GM18517 (cell line): ENCODE results near the gene EP300.
"Not testable (repeated sequence)": the region's sequence is repeated elsewhere in the genome, so short reads cannot be mapped to it uniquely, and the experiment has no call there.

ENCODE experiments used
- ATAC-seq: cut with Tn5 transposase; IDR thresholded peaks from one replicate; pipeline ENCODE4 v1.9.1; 2021; ENCODE audit warnings: mild to moderate bottlenecking, moderate library complexity; ENCODE audit not compliant: unreplicated experiment

The EP300 gene

GRCh38 chr22:41092023-41092817 lies at the start of gene EP300:
TSS of gene EP300 (plus strand) at chr22:41092592. CDS start at chr22:41093005, 413 bp downstream.
- ATAC-seq = peak; percentile 41

DNA sequence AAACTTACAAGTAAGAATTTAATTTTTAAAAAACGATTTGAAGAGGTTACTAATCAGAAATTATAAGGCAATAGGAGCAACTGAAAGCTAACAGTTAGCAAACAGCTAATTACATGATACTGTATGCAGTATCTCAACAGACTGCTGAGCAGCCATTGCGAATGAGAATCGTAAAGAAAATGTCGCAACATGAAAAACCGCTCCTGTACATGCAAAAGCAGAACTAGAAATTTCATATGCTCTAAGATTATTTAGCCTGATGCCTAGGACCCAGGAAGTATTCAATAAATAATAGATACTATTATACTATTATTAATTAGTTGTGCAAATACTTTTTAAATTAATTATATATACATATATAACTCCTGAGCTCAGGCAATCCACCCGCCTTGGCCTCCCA lies 48.7 kb upstream of the EP300 start:
- no peak for ATAC-seq

- ATAC-seq = not testable (repeated sequence)
These were observed 46.8 kb upstream of the EP300 start for GRCh38 chr22:41045575-41045974.

- ATAC-seq = no peak
These were observed 44.6 kb upstream of the EP300 start for GRCh38 chr22:41047801-41048211.

DNA sequence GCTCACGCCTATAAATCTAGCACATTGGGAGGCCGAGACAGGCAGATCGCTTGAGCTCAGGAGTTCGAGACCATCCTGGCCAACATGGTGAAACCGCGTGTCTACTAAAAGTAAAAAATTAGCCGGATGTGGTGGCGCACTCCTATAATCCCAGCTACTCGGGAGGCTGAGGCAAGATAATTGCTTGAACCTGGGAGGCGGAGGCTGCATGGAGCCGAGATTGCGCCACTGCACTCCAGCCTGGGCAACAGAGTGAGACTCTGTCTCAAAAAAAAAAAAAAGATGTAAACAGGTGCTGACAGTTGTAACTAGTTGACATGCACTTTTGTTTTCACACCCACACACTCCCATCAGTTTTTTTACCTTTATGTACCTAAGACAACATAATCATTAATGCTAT lies 44.0 kb upstream of the EP300 start:
- ATAC-seq = not testable (repeated sequence)

DNA sequence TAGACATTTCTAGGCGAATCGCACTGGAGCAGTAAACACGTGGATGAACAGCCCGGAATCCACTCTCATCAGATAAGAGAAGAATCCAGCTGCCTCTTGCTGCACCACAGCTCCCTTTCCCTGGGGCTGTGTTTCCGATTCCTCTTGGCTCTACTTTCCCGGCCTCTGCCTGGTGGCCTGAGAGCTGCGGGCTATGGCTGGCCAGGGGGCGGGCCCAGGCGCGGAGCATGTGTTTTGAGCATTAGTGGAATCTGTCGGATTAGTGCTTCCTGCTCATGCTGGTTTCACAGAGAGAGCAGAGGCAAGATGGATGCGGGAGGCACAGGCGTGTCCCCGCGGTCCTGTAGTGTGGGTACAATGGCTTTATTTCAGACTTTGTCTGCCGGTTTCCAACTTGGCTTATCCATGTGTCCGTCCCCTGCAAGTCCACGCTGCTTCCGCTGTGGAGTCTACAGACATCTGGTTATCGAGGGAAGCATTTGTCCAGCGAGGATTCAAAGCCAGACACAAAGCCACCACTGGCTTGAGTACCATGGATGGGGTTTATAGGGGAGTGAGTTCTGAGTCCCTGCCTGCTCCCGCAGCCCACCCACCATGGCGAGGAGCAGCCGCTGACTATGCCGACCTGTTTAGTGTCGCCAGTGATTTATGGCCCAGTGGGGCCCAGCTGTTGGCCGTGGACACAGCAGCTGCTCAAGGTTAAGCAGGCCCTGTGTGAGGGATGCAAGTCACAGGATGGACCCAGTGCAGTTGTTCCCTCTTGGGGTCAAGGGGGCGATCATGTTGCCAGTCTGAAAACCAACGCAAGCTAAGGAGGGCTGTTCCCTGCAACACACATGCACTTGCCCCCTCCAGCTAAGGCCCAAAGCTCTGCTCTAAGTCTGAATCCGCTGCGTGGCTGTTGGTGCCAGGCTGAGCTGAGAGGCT lies 43.3 kb upstream of the EP300 start:
- ATAC-seq = no peak

DNA sequence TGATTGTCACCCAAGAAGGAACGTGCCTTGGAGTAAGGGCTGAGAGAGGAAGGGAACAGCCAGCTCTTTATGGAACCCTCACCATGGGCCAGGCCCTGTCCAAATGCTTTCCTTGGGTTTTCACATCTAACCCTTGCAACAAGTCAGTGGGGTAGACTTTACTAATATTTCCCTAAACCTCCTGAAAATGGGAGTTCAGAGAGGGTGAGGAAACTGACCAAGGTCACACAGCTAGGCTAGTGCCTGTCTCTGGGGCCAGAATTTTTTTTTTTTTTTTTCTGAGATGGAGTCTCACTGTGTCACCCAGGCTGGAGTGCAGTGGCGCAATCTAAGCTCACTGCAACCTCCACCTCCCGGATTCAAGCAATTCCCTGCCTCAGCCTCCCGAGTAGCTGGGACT lies 42.6 kb upstream of the EP300 start:
- ATAC-seq = not testable (repeated sequence)

DNA sequence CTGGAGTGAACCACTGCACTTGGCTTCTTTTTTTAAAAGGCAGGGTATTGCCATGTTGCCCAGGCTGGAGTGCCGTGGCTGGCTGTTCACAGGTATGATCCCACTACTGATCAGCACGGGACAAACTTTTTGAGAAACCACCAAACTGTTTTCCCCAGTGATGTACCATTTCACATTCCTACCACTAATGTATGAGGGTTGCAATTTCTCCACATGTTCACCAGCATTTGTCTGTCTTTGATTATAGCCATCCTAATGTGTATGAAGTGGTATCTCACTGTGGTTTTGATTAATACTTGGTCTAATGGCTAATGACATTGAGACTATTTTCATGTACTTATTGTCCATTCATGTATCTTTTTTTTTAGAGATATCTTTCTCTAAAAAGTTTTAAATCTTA lies 41.5 kb upstream of the EP300 start:
- no peak for ATAC-seq

DNA sequence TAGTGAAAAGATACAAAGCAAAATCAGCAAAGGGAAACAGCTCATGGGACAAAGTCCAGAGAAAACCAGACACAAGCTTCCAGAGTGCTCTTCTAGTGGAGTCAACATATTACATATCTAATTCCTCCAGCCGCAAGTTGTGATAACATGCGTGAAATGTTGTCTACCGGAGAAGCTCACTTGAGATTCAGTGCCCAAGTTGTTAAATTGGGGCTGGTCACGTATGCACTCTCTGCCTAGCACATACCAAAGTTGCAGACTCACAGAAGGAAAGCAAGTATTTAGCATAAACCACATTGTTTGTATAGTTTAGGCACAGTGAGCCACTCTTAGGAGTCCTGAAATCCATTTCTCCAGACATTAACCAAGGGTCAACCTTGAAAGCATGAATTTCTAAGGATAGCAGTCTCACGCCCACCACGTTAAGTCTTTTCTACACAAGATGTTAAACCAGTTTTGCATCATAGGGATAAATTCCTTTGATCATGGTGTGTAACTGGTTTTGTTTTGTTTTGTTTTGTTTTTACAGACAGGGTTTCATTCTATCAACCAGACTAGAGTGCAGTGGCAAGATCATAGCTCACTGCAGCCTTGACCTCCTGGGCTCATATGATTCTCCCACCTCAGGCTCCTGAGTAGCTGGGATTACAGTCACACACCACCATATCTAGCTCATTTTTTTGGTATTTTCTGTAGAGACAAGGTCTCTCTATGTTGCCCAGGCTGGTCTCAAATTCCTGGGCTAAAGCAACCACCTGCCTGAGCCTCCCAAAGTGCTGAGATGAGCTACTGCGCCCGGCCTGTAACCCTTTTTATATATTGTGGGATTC lies 39.5 kb upstream of the EP300 start:
- ATAC-seq = no peak

- ATAC-seq = no peak
These were observed 35.3 kb upstream of the EP300 start for GRCh38 chr22:41057076-41057475.

DNA sequence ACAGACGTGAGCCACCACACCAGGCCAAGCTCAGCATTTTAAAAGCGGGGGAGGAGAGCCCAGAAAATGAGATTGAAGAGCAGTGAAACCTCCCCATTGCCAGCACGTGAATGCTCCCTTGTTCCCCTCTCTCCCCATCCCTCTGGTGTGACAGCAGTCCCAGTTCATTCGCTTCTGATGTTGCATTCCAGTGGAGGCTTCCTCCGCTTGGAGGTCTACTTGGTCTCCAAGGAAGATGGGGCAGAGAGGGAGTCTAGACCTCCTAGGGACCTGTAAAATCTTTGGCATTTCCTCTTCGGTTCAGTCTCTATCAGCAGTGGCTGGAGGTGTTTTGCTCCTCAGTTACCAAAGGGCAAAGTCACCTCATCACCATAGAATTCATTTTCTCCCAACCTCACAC lies 30.2 kb upstream of the EP300 start:
- ATAC-seq = no peak

DNA sequence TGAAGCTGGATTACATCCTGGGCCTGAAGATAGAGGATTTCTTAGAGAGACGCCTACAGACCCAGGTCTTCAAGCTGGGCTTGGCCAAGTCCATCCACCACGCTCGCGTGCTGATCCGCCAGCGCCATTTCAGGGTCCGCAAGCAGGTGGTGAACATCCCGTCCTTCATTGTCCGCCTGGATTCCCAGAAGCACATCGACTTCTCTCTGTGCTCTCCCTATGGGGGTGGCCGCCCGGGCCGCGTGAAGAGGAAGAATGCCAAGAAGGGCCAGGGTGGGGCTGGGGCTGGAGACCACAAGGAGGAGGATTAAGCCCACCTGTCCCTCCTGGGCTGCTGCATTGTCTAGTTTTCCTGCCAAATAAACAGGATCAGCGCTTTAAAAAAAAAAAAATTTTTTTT lies 28.1 kb upstream of the EP300 start:
- not testable (repeated sequence) for ATAC-seq

- ATAC-seq = not testable (repeated sequence)
These were observed 26.1 kb upstream of the EP300 start for GRCh38 chr22:41066341-41066740.

GRCh38 chr22:41067968-41068367 lies 24.4 kb upstream of the EP300 start:
- ATAC-seq = not testable (repeated sequence)

DNA sequence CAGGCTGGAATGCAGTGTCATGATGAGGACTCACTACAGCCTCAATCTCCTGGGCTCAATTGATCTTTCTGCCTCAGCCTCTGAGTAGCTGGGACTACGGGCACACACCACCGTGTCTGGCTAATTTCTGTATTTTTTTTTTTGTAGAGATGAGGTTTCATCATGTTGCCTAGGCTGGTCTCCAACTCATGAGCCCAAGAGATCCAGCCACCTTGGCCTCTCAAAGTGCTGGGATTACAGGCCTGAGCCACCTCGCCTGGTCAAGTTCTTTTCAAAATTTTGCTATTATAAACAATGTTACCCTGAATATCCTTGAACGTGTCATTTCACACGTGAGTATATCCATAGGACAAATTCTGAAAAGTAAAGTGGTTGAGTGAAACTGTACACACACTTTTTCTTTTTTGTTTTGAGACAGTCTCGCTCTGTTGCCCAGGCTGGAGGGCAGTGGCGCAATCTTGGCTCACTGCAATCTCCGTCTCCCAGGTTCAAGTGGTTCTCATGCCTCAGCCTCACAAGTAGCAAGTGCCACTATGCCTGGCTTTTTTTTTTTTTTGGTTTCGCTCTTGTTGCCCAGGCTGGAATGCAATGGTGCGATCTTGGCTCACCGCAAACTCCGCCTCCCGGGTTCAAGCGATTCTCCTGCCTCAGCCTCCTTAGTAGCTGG lies 21.6 kb upstream of the EP300 start:
- ATAC-seq = no peak

DNA sequence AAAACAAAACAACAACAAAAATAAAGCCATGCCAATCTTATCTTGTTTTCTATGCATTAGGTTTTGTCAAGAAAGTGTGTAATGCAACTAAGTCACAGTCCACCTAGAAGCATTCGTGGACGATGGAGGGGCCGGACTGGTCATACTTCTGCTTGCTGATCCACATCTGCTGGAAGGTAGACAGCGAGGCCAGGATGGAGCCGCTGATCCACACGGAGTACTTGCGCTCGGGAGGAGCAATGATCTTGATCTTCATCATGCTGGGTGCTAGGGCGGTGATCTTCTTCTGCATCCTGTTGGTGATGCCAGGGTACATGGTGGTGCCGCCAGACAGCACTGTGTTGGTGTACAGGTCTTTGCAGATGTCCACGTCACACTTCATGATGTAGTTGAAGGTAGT lies 18.3 kb upstream of the EP300 start:
- ATAC-seq = no peak

DNA sequence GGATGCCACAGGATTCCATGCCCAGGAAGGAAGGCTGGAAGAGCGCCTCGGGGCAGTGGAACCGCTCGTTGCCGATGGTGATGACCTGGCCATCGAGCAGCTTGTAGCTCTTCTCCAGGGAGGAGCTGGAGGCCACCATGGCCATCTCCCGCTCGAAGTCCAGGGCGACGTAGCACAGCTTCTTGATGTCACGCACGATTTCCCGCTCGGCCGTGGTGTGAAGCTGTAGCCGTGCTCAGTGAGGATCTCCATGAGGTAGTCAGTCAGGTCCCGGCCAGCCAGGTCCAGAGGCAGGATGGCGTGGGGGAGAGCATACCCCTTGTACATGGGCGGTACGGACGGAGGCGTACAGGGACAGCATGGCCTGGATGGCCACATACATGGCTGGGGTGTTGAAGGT lies 17.9 kb upstream of the EP300 start:
- ATAC-seq = no peak

GRCh38 chr22:41074941-41075710 lies 17.3 kb upstream of the EP300 start:
- ATAC-seq = no peak

DNA sequence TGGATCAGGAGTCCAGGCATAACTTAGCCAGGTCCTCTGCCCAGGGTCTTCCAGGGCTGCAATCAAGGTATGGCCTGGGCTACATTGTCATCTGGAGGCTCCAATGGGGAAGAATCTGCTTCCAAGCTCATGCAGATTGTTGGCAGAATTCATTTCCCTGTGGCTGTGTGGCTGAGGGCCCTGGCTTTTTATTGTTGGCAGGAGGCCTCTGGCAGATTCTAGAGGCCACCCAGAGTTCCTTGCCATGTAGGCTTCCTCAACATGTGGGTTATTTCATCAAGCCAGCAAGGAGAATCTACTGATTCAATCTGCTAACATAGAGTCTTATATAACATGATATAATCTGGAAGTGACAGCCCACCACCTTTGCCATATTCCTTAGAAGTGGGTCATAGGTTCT lies 16.4 kb upstream of the EP300 start:
- no peak for ATAC-seq

GRCh38 chr22:41076857-41077256 lies 15.5 kb upstream of the EP300 start:
- ATAC-seq = no peak
